NOMO-1 treated with DMSO at 0.1 percent for 48 hours (cell line): ENCODE data around the gene PLCZ1.
A peak's percentile ranks its signal among the peaks of the same experiment; 100 is the strongest.
"Not testable (repeated sequence)": the region's sequence is repeated elsewhere in the genome, so short reads cannot be mapped to it uniquely, and the experiment has no call there.

Source experiments
- DNase-seq: peaks from one replicate; lab custom pipeline; 2025; ENCODE audit not compliant: unreplicated experiment; lab: John Stamatoyannopoulos, UW

The PLCZ1 gene

GRCh38 chr12:18737819-18738218 lies at the start of gene PLCZ1, which contains the start of gene CAPZA3:
Gene PLCZ1, minus strand, starts transcription at chr12:18738012. Its CDS starts 641 bp downstream, at chr12:18737371.
Gene CAPZA3, plus strand, starts transcription at chr12:18738119. Its CDS starts 150 bp downstream, at chr12:18738269.
- DNase-seq, result no peak

DNA sequence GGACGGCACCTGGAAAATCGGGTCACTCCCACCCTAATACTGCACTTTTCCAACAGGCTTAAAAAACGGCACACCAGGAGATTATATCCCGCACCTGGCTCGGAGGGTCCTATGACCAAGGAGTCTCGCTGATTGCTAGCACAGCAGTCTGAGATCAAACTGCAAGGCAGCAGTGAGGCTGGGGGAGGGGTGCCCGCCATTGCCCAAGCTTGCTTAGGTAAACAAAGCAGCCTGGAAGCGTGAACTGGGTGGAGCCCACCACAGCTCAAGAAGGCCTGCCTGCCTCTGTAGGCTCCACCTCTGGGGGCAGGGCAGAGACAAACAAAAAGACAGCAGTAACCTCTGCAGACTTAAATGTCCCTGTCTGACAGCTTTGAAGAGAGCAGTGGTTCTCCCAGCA lies 47.7 kb upstream of the PLCZ1 start:
- not testable (repeated sequence) for DNase-seq

DNA sequence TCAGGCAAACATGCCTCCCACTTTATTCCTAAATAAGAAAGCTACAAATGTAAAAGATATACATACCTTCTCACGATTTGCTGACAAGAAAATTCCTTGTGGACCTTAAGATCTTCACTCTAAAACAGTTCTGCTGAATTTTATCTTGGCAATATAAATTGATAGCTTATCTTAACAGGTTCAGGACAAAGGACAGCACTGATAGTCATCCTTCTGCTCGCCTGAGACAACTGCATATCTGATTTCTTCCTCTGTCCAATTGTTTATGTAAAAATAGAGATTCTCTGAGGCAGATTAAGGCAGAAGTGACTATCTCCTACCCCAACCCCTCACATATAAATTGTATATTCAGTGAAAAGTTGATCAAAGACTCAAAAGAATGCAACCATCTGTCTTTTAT lies 45.0 kb upstream of the PLCZ1 start:
- no peak for DNase-seq

- DNase-seq, result not testable (repeated sequence)
Measured at GRCh38 chr12:18766479-18766878, 28.7 kb upstream of the PLCZ1 start.

GRCh38 chr12:18755341-18755740 lies 17.5 kb upstream of the PLCZ1 start:
- DNase-seq, result no peak

DNA sequence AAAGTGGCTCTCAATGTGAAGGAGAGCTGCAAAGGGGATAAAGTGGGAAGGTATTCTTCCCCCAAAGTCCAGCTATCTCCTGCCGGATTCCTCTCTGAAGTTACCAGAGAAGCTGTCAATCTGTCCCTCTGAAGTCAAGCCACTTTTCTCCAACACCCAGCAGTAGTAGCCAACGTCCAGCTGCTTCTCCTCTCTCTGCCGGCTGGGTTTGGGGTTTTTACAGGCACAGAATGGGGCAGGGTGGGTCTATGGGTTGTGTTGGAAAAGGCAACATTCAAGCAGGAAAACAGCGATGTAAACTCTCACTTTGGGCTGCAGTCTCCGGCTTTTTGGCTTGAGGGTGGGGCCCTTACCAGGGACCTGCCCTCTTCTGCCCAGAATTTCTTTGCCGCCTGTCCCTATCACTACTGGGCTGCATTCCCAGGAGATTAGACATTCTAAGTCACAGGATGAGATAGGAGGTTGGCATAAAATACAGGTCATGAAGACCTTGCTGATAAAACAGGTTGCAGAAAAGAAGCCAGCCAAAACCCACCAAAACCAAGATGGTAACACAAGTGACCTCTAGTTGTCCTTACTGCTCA lies 16.4 kb upstream of the PLCZ1 start:
- no peak for DNase-seq

DNA sequence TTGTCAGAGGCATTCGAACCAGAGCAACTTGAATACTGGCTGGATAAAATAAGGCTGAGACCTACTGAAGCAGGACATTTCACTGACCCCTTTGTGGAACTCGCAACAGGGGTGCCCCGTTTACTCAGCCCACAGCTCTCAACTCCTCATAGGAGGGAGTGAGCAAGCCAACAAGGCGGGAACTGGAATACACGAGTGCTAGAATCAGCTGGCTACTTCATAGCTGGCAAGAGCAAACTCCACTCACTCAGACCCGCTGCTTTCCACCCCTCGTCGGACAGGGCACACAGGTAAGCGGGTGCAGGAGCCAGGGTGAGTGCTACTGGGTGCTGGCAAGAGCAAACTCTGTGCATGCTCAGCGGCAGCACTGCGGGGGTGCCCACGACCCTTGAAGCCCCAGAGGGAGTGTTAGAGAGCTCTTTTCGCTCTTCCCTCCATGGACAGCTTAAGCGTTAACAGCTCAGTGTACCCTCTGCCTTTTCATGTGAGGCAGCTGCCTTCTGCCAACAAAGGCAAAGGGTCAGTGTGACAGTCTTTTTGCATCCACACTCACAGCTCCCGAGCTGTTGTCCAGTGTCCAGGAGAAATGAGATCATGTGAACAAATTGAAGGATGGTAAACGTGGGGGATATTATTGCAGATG lies 15.8 kb upstream of the PLCZ1 start:
- no peak for DNase-seq

DNA sequence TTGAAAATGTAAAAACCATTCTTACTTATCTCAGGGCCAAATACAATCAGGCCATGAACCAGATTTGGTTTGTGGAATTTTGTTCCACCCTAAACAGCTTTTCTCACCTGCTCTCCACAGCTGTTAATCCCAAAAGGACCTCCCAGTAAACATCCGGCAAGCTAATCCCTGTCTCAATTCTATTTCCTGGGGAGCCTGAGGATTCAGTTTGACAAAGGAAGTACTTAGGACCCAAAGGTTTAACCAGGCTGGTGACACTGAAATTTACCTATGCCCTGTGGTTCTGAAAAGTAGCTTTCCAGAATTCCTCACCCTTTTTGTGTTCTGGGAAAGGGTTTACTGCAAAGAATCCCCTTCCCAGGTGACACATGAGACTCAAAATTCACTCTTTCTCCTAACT lies 15.1 kb upstream of the PLCZ1 start:
- no peak for DNase-seq

DNA sequence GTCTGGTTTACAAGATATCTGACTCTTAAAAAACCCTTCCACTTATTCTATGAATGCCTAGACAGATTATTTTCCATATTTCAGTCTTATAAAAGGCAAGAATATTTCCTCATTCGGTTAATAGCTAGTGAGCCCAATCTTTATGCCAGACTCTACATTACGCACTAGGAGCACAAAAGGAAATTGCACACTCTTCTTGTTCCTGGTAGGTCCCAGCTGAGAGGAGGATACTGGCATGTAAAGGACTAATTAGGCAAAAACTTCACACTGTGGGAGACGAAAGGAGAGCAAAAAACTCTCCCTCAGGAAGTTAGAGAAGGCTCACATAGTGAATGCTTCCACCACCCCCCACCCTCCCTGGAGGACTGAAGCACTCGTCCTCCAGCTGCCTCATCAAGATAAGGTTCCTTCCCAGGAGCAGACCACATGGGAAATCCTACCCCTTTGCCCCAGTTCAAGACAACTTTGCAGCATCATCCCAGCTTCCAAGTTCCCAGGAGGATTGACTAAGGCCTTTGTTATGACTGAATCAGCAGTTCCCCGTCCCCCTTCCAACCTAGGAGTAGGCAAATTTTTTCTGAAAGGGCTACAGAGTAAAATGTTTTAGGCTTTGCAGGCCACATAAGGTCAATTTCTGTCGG lies 14.6 kb upstream of the PLCZ1 start:
- DNase-seq, result no peak

DNA sequence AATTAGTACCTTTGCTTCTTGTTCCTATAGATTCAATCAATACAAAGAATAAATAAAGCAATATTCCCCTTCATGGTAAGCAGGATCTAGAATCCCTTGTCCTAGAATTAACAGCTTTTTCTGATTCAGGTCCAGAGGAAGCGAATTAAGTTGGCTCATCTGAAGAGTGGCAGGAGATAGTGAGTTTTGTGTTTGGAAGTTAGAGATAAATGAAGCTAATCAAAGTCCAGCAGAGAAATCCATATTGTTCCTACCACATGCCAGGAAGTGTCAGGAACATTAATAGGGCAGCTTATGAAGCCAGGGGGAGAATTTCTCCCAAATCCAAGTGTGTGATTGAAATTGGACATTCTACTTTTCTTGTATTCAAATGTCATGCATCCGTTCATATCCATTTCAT lies 14.1 kb upstream of the PLCZ1 start:
- no peak for DNase-seq

DNA sequence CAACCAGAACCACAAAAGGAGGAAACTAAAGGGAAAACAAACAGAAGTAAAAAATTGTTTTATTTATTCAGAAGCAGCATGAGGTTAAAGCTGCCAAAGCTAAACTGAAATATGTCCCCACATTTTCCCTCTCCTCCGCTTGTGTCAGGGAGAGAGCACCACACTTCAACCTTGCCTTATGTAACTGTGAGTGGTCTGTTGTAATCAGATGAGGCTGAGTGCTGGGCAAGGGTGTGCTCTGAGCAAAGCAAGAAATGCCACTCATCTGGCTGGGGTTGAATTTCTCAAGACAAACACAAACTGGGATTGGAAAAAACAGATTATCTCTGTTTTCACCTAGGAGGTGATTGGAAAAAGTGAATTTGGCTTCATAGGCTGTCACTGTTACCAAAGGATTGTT lies 12.3 kb upstream of the PLCZ1 start:
- no peak for DNase-seq

- no peak for DNase-seq
Measured at GRCh38 chr12:18749386-18749957, 11.7 kb upstream of the PLCZ1 start.

GRCh38 chr12:18747895-18748294 lies 10.1 kb upstream of the PLCZ1 start:
- no peak for DNase-seq

DNA sequence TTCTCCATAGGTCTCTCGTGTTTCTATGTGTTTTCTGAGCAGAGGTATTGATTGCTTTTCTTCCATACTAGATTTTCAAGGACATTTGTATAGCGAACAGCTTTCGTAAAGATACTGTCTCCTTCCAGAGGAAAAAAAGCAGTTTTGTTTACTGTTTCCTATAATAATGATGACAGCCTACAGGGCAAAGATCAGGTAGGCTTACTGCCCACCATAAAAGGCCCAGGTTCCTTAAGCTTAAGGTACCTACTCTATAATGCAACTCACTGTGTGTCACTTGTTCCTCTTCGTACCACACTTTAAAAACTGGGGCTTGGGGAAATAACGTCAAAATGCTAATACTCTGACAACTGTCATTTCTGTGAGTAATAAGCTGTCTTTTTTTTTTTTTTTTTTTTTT lies 6.7 kb downstream of the PLCZ1 start:
- DNase-seq, result no peak

GRCh38 chr12:18723752-18724151 lies 14.1 kb downstream of the PLCZ1 start:
- peak; percentile 27 for DNase-seq

DNA sequence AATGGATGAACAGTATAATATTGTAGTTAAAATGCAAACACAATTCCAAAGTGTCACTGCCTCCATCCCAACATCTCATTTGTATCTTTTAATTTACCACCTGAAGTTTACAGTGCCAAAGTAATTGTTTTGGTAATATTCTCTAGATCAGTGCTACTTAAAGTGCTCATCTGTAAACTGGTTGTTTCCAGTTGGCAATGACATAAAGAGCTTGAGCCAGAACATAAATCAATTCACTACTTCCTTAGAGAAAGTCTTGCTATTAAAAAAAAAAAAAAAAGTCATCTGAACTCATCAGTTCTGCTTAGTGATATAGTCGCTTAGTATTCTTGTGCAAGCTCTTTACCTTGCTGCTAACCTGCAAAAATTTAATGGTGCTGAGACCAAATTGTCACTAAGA lies 16.4 kb downstream of the PLCZ1 start:
- no peak for DNase-seq

DNA sequence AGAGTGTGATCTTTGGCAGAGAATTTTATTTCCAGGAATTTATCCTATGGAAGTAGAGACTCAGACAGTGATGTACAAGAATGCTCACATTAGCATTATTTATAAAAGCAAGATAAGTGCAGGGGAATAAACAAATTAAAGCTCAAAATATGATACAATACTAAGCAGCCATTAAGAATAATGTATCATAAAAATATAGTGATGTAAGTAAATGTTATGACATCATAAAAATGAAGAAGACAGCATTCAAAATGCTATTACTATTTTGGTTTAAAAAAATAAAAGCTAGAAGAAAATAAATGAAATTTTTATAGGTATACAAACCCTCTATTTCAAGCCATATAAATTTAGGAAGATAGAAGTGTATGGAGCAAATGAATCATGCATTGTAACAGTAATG lies 17.1 kb downstream of the PLCZ1 start:
- no peak for DNase-seq

- DNase-seq, result no peak
Measured at GRCh38 chr12:18719922-18720510, 17.8 kb downstream of the PLCZ1 start.

- no peak for DNase-seq
Measured at GRCh38 chr12:18718462-18718861, 19.4 kb downstream of the PLCZ1 start.

DNA sequence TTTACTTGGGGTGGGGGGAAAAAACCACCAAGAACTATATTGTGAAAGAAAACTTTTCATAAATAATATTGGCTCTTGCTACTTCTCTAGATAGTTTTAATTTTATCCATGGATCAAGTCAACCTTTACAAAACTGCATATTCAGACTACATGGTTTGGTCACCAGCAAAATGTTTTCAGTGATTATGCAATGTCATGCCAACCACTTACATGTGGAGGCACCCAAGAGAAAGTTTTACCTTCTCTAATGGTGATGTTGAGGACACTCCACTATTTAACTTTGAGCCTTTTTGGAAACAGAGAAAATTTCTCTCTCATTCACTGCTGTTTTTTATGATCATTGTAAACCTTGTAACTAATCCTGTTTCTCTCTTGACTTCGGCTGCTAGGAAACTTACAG lies 21.6 kb downstream of the PLCZ1 start:
- DNase-seq, result no peak

GRCh38 chr12:18706798-18707197 lies 31.0 kb downstream of the PLCZ1 start:
- no peak for DNase-seq

DNA sequence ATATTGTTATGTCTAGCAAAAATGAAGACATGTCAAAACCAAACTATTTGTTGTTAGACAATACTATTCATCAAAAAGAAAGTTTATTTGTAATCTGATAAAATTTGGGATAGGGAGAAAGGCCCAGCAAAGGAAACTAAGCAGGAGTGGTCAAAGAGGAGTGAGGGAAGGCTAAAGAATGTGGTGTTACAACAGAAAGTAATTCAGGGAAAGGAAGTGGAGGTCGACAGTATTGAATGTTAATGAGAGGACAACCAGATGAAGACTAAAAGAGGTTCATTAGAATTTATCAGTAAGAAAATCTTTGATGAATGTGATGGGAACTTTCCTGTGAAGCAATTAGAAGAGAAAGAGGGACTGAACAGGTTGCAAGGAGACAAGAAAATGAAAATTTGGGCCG lies 33.9 kb downstream of the PLCZ1 start:
- no peak for DNase-seq
